AG09309 (cell line): ENCODE data around the gene TTC6.

ENCODE experiments used
- DNase-seq: peaks from one replicate; pipeline ENCODE4 v3.0.0-alpha.2; 2010; ENCODE audit warnings: low read depth
- H3K4me3 ChIP-seq: 2 replicates; pipeline ENCODE4 v1.5.1; 2011; ENCODE audit warnings: mild to moderate bottlenecking, low read depth, low read length, moderate library complexity; ENCODE audit not compliant: control insufficient read depth
- CTCF ChIP-seq: IDR thresholded peaks from 2 replicates; pipeline ENCODE4 v1.5.1; 2011; ENCODE audit warnings: mild to moderate bottlenecking, low read depth, low read length, inconsistent platforms; ENCODE audit not compliant: insufficient read depth, control insufficient read depth; ENCODE audit errors: missing control alignments

Gene TTC6

DNA sequence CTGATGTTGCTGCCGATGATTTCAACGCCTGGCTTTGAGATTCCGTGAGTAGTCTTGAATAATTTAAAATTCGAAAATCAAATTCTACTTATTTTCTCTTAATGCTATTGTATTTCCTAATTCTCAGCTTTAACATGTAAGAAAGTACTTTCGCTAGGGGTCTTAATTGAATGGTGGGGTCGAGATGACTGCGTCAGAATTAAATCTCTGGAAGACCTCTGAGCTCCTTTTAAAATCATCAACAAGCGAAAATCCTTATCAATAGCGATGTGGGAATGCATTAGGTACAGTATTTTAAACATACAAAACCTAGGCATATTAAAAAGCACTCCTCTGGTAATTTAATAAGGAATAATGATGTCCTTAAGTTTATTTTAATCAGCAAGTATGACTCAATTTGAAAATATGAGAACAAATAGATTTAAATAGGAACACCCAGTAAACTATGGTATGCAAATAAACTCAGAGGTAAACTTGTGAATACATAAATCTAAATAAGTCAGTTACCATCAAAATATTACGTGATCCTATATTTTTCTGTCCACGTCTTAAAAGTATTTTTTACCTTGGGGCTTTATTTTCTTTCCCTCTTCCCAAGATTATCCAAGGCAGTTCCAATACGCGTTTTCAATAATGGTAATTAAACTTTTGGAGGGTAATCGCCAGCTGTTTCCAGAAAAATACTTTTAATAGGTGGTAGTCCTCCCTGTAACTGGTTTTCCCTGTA, 1.8 kb upstream of the TTC6 start:
- no peak for TF ChIP-seq CTCF
- H3K4me3 ChIP-seq, result no peak overlapping the region; the same call in 1 of the 2 replicates
- no peak for DNase-seq

DNA sequence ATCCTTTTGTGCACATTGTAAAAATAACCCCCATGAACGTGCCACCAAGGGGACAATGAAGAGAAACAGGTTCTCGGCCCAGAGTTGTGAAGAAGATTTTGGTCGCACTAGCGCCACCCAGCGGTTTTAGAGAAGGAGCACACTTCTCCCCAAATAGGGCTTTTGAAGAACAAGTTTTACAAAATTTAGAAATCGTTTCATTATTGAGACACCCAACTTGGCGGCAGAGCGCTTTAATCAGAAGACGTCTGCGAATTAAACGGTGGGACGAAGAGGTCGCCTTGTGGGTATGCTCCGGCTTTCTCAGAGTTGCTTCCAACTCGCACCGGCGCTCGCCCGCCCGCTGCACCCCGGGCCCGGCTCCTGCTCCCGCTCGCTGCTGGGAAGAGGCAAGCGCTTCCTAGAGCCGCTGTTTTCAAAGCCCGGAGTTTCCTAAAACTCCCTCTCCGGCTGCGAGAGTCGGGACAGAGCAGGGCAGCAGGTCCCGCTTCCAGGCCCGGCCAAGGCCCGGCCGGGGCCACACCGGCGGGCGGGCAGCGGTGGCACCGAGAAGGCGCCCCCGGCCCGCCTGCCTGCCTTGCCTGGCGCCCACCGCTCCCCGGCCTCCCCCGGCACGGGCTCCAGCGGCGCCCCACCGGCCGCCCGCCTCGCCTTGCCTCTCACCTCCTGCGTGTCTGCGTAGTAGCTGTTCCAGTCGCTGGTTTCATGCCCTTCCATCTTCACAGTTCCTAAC, 1.0 kb upstream of the TTC6 start:
- peak; percentile 79 for TF ChIP-seq CTCF
- H3K4me3 ChIP-seq, result peak overlapping the region; percentile 50

GRCh38 chr14:37595809-37596621, 586 bp downstream of the TTC6 start:
- TF ChIP-seq CTCF, result no peak
- peak overlapping the region; percentile 34 for H3K4me3 ChIP-seq
- no peak for DNase-seq

More for the DNA sequence above, 1.0 kb upstream of the TTC6 start:
- peak; percentile 34 for DNase-seq

DNA sequence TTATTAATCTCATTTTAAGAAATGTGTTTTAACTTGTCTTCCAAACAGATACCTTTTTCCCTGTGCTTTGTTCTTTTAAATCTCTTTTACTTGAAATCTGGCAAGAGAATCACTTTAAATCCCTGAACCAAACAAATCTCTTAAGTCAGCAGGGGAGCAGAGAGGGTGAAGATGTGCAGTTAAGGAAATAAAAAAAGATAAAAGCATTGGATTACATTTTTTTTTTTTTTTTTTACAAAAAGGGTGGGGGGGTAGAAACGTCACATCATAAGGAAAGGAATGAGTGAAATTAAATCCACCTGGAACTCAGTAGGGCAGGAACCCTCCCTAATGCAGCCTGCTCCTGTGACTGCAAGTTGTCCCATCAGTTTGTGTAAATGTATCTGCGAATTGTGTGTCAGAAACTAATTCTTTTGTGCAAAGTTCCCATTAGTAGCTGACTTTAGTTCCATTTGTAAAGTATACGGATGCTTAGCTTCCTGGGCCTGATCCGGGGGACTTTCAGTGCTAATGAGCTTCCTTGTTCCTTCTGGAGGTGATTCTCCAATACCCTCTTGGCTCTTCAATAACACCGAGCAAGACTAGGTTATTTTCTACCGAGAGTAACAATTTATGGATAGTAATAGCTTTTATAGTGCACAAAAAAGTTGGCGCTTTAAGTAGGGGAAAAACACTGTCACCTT, 1.5 kb downstream of the TTC6 start:
- DNase-seq, result no peak
- H3K4me3 ChIP-seq, result no peak overlapping the region

DNA sequence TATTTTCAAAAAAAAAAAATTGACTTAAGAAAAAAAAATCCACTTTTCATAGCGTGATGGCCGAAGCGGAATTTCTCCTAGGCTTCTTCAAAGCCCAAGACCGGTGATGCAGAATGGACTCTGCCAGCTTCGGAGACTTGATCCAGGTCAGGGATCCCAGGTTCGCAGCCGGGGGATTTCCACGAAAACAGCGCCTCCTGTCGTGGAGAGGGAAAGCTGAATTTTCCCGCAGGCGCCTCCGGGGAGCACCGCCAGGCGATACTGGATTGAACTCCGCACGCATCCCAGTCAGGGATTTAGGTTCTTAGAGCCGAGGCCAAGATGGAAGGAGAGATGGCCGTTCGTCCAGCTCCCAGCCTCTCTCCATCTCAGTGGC, 2.1 kb downstream of the TTC6 start:
- TF ChIP-seq CTCF, result peak; percentile 46
- no peak overlapping the region for H3K4me3 ChIP-seq
- no peak for DNase-seq

More for the DNA sequence above, 1.5 kb downstream of the TTC6 start:
- TF ChIP-seq CTCF, result no peak
